Cortex of kidney (tissue), 1 donor: Measurements from ENCODE around the gene RAB8B.

Experiments
- DNase-seq: peaks from one replicate; lab custom pipeline; 2025; lab: John Stamatoyannopoulos, UW

Gene RAB8B

GRCh38 chr15:63185206-63185605, 4.2 kb upstream of the RAB8B start:
- no peak for DNase-seq

- DNase-seq = no peak
Observed at GRCh38 chr15:63186065-63186464, 3.3 kb upstream of the RAB8B start.

GRCh38 chr15:63187589-63188226, 1.7 kb upstream of the RAB8B start:
- no peak for DNase-seq

- no peak for DNase-seq
Observed at GRCh38 chr15:63188247-63188925, 1.0 kb upstream of the RAB8B start.

GRCh38 chr15:63189941-63190768, 749 bp downstream of the RAB8B start:
- DNase-seq = no peak

- DNase-seq = no peak
Observed at GRCh38 chr15:63190769-63191649, 1.6 kb downstream of the RAB8B start.

GRCh38 chr15:63191895-63192618, 2.7 kb downstream of the RAB8B start:
- DNase-seq = no peak

- DNase-seq = no peak
Observed at GRCh38 chr15:63192619-63193206, 3.3 kb downstream of the RAB8B start.

- no peak for DNase-seq
Observed at GRCh38 chr15:63194302-63194701, 4.9 kb downstream of the RAB8B start.

- no peak for DNase-seq
Observed at GRCh38 chr15:63194880-63195568, 5.6 kb downstream of the RAB8B start.

- no peak for DNase-seq
Observed at GRCh38 chr15:63195569-63196015, 6.2 kb downstream of the RAB8B start.

GRCh38 chr15:63196842-63197241, 7.4 kb downstream of the RAB8B start:
- DNase-seq = no peak

- no peak for DNase-seq
Observed at GRCh38 chr15:63197626-63198025, 8.2 kb downstream of the RAB8B start.

- no peak for DNase-seq
Observed at GRCh38 chr15:63198371-63199250, 9.2 kb downstream of the RAB8B start.

- no peak for DNase-seq
Observed at GRCh38 chr15:63200464-63201249, 11.3 kb downstream of the RAB8B start.

- DNase-seq = no peak
Observed at GRCh38 chr15:63202861-63203260, 13.5 kb downstream of the RAB8B start.

- no peak for DNase-seq
Observed at GRCh38 chr15:63203451-63204090, 14.2 kb downstream of the RAB8B start.

GRCh38 chr15:63206079-63206478, 16.7 kb downstream of the RAB8B start:
- DNase-seq = no peak
